Tibial nerve (tissue), 4 donors: Measurements from ENCODE around the gene STARD3. TPM values are rescaled to one million over a fixed set of nuclear protein-coding genes. Genes with fewer than 3 reads are reported as not detected.
"Not testable (repeated sequence)": the region's sequence is repeated elsewhere in the genome, so short reads cannot be mapped to it uniquely, and the experiment has no call there.

Experiments
- DNase-seq, 2 donors: peaks; one replicate each; pipeline ENCODE4 v3.0.0-alpha.2; 2019; ENCODE audit warnings: low spot score in 2 of 2
- H3K27ac ChIP-seq, 4 donors: fragments of 200-600 bp; sonication (generic) in 3 of 4; one replicate each; pipeline ENCODE4 v1.5.1; 2017 to 2019; ENCODE audit warnings: mild to moderate bottlenecking in 1 of 4
- H3K27me3 ChIP-seq, 2 donors: fragments of 200-600 bp; sonication (generic) in 1 of 2; one replicate each; pipeline versions ENCODE4 v1.5.1 to v1.6.0; 2017 to 2019
- H3K36me3 ChIP-seq, 3 donors: fragments of 200-600 bp; sonication (generic); one replicate each; pipeline ENCODE4 v1.5.1; 2018 to 2019
- H3K4me1 ChIP-seq, 4 donors: fragments of 200-600 bp; sonication (generic) in 3 of 4; one replicate each; pipeline ENCODE4 v1.5.1; 2017 to 2019
- H3K4me3 ChIP-seq, 4 donors: fragments of 200-600 bp; sonication (generic) in 3 of 4; one replicate each; pipeline ENCODE4 v1.5.1; 2017 to 2019; ENCODE audit warnings: mild to moderate bottlenecking in 1 of 4, moderate library complexity in 1 of 4
- H3K9me3 ChIP-seq, 4 donors: fragments of 200-600 bp; sonication (generic) in 3 of 4; one replicate each; pipeline ENCODE4 v1.5.1; 2017 to 2019
- EP300 ChIP-seq, 2 donors: sonication (generic); formaldehyde crosslinking; IDR thresholded peaks; one replicate each; pipeline ENCODE4 v1.6.1; 2017; ENCODE audit warnings: antibody characterized with exemption in 2 of 2, mild to moderate bottlenecking in 1 of 2
- POLR2A ChIP-seq, 2 donors: fragments of 450-650 bp; IDR thresholded peaks; one replicate each; pipeline ENCODE4 v1.6.1; 2017; ENCODE audit warnings: antibody characterized with exemption in 2 of 2, mild to moderate bottlenecking in 2 of 2, moderate library complexity in 2 of 2
- WGBS, 2 donors: methylation state at CpG; one replicate each; pipeline ENCODE4 v1.1.5; 2018; 5-methylcytosine and 5-hydroxymethylcytosine counted together
- total RNA-seq, 4 donors: library from RNA; depleted of rRNA; stranded (reverse); fragments of >200 nt; gene quantifications; one replicate each; pipeline ENCODE4 v1.1.0, GENCODE V29; 2016
- TF ChIP-seq, protein P1 (sequence below), 5 experiments: fragments of 200-600 bp in 3 of 5; fragments of 450-650 bp in 2 of 5; sonication (generic) in 3 of 5; IDR thresholded peaks; one replicate each; pipeline ENCODE4 v1.5.1; 2016 to 2019; ENCODE audit warnings: antibody characterized with exemption in 5 of 5, mild to moderate bottlenecking in 3 of 5, moderate library complexity in 2 of 5

The STARD3 gene
- total RNA-seq, 4 donors from 2014 or later = 85.3 to 170 (median 108) TPM

DNA sequence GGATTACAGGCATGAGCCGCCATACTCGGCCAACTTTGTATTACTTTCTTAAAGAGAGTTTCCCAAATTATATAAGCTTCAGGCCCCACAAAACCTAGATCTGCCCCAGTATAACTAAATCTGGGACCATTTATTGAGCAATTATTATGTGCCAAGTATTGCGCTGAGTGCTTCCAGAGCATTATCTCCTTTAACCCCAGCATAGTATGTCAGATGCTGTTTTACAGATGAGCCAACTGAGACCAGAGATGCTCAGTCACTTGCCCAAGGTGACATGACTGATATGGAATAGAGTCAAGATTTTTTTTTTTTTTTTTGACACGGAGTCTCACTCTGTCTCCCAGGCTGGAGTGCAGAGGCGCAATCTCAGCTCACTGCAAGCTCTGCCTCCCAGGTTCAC lies 61.0 kb downstream of the STARD3 start:
- no peak for TF ChIP-seq POLR2A (IDR thresholded peaks at IDR 0.05)
- TF ChIP-seq, protein P1, sequence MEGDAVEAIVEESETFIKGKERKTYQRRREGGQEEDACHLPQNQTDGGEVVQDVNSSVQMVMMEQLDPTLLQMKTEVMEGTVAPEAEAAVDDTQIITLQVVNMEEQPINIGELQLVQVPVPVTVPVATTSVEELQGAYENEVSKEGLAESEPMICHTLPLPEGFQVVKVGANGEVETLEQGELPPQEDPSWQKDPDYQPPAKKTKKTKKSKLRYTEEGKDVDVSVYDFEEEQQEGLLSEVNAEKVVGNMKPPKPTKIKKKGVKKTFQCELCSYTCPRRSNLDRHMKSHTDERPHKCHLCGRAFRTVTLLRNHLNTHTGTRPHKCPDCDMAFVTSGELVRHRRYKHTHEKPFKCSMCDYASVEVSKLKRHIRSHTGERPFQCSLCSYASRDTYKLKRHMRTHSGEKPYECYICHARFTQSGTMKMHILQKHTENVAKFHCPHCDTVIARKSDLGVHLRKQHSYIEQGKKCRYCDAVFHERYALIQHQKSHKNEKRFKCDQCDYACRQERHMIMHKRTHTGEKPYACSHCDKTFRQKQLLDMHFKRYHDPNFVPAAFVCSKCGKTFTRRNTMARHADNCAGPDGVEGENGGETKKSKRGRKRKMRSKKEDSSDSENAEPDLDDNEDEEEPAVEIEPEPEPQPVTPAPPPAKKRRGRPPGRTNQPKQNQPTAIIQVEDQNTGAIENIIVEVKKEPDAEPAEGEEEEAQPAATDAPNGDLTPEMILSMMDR (IDR thresholded peaks at IDR 0.05) = no peak
- Histone ChIP-seq H3K9me3 (no peaks in the 10 kb centered on the region), H3K27ac (no peak overlapping the region), H3K36me3 (peaks cover 0 to 6% (median 0%) of the 10 kb centered on the region in 3 donors), H3K4me1 (peaks cover 0 to 51% (median 14%) of the 10 kb centered on the region in 4 donors), H3K4me3 (no peak overlapping the region), H3K27me3 (no peaks in the 10 kb centered on the region)
- no peak for DNase-seq
- 92 to 100% methylated on average over 5 of the region's 5 CpGs for WGBS, 2 donors

DNA sequence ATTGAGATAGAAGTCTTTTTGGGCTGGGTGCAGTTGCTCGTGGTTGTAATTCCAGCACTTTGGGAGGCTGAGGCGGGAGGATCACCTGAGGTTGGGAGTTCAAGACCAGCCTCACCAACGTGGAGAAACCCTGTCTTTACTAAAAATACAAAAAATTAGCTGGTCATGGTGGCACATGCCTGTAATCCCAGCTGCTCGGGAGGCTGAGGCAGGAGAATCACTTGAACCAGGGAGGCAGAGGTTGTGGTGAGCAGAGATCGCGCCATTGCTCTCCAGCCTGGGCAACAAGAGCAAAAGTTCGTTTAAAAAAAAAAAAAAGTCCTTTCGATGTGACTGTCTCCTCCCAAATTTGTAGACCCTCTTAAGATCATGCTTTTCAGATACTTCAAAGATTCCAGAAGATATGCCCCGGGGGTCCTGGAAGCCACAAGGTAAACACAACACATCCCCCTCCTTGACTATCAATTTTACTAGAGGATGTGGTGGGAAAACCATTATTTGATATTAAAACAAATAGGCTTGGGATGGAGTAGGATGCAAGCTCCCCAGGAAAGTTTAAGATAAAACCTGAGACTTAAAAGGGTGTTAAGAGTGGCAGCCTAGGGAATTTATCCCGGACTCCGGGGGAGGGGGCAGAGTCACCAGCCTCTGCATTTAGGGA lies 62.3 kb downstream of the STARD3 start:
- H3K36me3 ChIP-seq, DNase-seq, H3K9me3 ChIP-seq, H3K27me3 ChIP-seq: not testable (repeated sequence)
- H3K27ac ChIP-seq = peak overlapping the region; percentile 88 to 97 (median 96)
- H3K4me1 ChIP-seq = peaks cover 0 to 64% (median 25%) of the 10 kb centered on the region in 4 donors
- peak overlapping the region; percentile 71 to 98 (median 86) for H3K4me3 ChIP-seq
- 36 to 40% methylated on average over 11 of the region's 11 CpGs for WGBS, 2 donors

DNA sequence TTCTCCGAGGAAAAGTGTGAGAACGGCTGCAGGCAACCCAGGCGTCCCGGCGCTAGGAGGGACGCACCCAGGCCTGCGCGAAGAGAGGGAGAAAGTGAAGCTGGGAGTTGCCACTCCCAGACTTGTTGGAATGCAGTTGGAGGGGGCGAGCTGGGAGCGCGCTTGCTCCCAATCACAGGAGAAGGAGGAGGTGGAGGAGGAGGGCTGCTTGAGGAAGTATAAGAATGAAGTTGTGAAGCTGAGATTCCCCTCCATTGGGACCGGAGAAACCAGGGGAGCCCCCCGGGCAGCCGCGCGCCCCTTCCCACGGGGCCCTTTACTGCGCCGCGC lies 62.8 kb downstream of the STARD3 start, which contains the start of gene ERBB2:
Gene ERBB2, plus strand, starts transcription at position 247 of the 330 bp plus-strand sequence. CDS start 175 bp downstream, outside the sequence.
- peak within 1 kb of the TSS; percentile 71 to 98 (median 86) for H3K4me3 ChIP-seq
- WGBS, 2 donors = 2 to 3% methylated on average over 20 of the region's 20 CpGs
- peak within 1 kb of the TSS; percentile 88 to 97 (median 96) for H3K27ac ChIP-seq
- peaks cover 0 to 6% (median 0%) of the 10 kb centered on the region in 3 donors for H3K36me3 ChIP-seq
- H3K4me1 ChIP-seq = peaks cover 0 to 67% (median 30%) of the 10 kb centered on the region in 4 donors
- H3K27me3 ChIP-seq = no peaks in the 10 kb centered on the region
- peak; percentile 55 to 65 for DNase-seq
- TF ChIP-seq, protein P1 (IDR thresholded peaks at IDR 0.05) = no peak
- TF ChIP-seq EP300 (IDR thresholded peaks at IDR 0.05) (peak in 1 of 2 donors; percentile 95), POLR2A (IDR thresholded peaks at IDR 0.05) (peak; percentile 24 to 63)
- no peaks in the 10 kb centered on the region for H3K9me3 ChIP-seq

DNA sequence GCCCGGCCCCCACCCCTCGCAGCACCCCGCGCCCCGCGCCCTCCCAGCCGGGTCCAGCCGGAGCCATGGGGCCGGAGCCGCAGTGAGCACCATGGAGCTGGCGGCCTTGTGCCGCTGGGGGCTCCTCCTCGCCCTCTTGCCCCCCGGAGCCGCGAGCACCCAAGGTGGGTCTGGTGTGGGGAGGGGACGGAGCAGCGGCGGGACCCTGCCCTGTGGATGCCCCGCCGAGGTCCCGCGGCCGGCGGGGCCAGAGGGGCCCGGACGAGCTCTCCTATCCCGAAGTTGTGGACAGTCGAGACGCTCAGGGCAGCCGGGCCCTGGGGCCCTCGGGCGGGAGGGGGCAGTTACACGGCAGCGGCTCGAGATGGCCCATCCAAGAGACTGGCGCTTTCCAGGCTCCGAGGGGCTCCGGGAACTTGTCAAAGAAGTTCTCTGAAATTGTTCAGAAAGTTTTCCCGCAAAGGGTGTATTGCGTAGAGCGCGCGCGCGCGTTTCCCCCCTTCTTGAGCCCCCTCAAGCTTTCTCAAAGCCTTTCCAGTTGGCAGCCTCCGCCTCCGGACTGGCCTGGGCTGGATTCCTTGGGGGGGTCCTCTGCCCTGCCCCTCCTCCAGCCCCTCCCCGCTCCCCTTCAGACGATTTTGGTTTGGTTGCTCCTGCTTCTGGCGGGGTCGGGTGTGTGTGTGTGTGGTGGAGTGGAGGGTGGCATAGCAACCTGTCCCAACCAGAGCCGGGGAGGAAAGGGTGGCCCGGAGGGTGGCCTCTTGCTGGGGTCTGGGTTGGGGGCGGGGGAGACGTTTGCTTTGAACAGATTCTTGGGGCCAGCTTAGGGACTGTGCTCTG lies 63.4 kb downstream of the STARD3 start:
- no peak for TF ChIP-seq POLR2A (IDR thresholded peaks at IDR 0.05)
- TF ChIP-seq EP300 (IDR thresholded peaks at IDR 0.05) = no peak
- TF ChIP-seq, protein P1 (IDR thresholded peaks at IDR 0.05) = no peak
- 0 to 1% methylated on average over 29 to 45 of the region's 57 CpGs for WGBS, 2 donors
- no peaks in the 10 kb centered on the region for H3K27me3 ChIP-seq
- H3K36me3 ChIP-seq = no peaks in the 10 kb centered on the region
- H3K4me3 ChIP-seq = peak overlapping the region; percentile 71 to 98 (median 86)
- H3K9me3 ChIP-seq = no peaks in the 10 kb centered on the region
- peaks cover 0 to 67% (median 35%) of the 10 kb centered on the region in 4 donors for H3K4me1 ChIP-seq
- H3K27ac ChIP-seq = peak overlapping the region; percentile 88 to 97 (median 96)
- no peak for DNase-seq

DNA sequence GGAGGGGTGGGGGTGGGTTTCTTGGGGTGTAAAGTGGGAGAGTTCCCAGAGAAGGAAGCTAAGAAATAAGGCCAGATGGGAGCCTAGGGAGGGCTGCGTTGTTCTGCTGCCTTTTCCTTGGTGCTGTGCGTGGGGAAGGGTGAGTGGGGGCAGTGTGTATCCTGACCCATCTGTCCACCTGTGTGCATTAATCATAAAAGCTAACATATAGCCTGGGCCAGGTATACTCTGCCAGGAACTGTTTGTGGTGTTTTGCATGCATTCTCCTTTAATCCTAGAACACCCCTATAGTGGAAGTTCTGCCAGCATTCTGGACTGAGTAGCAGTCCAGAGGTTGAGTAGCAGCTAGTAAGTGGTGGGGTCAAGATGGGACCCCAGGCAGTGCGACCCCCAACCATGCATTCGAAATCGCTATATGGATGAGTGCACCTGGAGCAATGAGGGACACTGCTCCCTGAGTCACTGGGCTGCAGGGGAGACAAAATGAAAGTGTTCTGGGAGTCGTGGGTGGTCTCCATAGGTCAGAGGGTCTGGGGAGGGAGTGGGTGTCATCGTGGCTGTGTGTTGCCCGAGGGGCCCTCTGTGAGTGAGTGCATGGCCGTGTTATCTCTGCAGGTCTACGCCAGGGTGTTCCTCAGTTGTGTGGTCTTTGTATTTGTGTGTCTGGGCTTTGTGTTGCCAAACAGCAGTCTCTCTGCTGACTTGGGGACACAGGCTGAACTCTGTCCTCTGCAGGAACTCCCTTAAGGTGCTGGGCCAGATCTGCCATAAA lies 64.3 kb downstream of the STARD3 start:
- WGBS, 2 donors = 20 to 28% methylated on average over 9 to 10 of the region's 10 CpGs
- TF ChIP-seq EP300 (IDR thresholded peaks at IDR 0.05) = no peak
- TF ChIP-seq POLR2A (IDR thresholded peaks at IDR 0.05) = no peak
- TF ChIP-seq, protein P1 (IDR thresholded peaks at IDR 0.05) = no peak
- Histone ChIP-seq H3K9me3 (no peaks in the 10 kb centered on the region), H3K36me3 (no peaks in the 10 kb centered on the region), H3K4me3 (peak overlapping the region; percentile 71 to 98 (median 86)), H3K4me1 (peaks cover 0 to 74% (median 43%) of the 10 kb centered on the region in 4 donors), H3K27me3 (no peaks in the 10 kb centered on the region), H3K27ac (peak overlapping the region; percentile 88 to 97 (median 96))
- no peak for DNase-seq
